ENCODE results near the gene CTNND2.
"Not testable (repeated sequence)": the region's sequence is repeated elsewhere in the genome, so short reads cannot be mapped to it uniquely, and the experiment has no call there.

The CTNND2 gene

GRCh38 chr5:11857391-11857790, 46.9 kb downstream of the CTNND2 start:
- Histone ChIP-seq H3K36me3 (ENCODE audit: control insufficient read depth, insufficient read depth, low read length) (no peaks in the 10 kb centered on the region), H3K9me3 (ENCODE audit: control insufficient read depth, insufficient read depth, low read length) (no peaks in the 10 kb centered on the region), H3K4me1 (ENCODE audit: control insufficient read depth, insufficient read depth, low read length) (no peaks in the 10 kb centered on the region), H3K27me3 (ENCODE audit: control insufficient read depth, insufficient read depth, low read length) (no peaks in the 10 kb centered on the region), H3K4me3 (ENCODE audit: low read depth, low read length) (no peak overlapping the region), H3K9ac (ENCODE audit: low read depth, low read length) (no peak overlapping the region)

- H3K9me3 ChIP-seq (ENCODE audit: control insufficient read depth, insufficient read depth, low read length): no peaks in the 10 kb centered on the region
- H3K27me3 ChIP-seq (ENCODE audit: control insufficient read depth, insufficient read depth, low read length): no peaks in the 10 kb centered on the region
- no peak overlapping the region for H3K4me3 ChIP-seq (ENCODE audit: low read depth, low read length)
- H3K36me3 ChIP-seq (ENCODE audit: control insufficient read depth, insufficient read depth, low read length): no peaks in the 10 kb centered on the region
- H3K4me1 ChIP-seq (ENCODE audit: control insufficient read depth, insufficient read depth, low read length): no peaks in the 10 kb centered on the region
- no peak overlapping the region for H3K9ac ChIP-seq (ENCODE audit: low read depth, low read length)
Observed at GRCh38 chr5:11854936-11855335, 49.3 kb downstream of the CTNND2 start.

GRCh38 chr5:11853796-11854195, 50.5 kb downstream of the CTNND2 start:
- Histone ChIP-seq H3K9ac (ENCODE audit: low read depth, low read length) (no peak overlapping the region), H3K27me3 (ENCODE audit: control insufficient read depth, insufficient read depth, low read length) (no peaks in the 10 kb centered on the region), H3K36me3 (ENCODE audit: control insufficient read depth, insufficient read depth, low read length) (no peaks in the 10 kb centered on the region), H3K4me1 (ENCODE audit: control insufficient read depth, insufficient read depth, low read length) (no peaks in the 10 kb centered on the region), H3K4me3 (ENCODE audit: low read depth, low read length) (no peak overlapping the region), H3K9me3 (ENCODE audit: control insufficient read depth, insufficient read depth, low read length) (no peaks in the 10 kb centered on the region)

GRCh38 chr5:11853140-11853539, 51.1 kb downstream of the CTNND2 start:
- Histone ChIP-seq H3K9ac (ENCODE audit: low read depth, low read length) (no peak overlapping the region), H3K4me1 (ENCODE audit: control insufficient read depth, insufficient read depth, low read length) (no peaks in the 10 kb centered on the region)

GRCh38 chr5:11852717-11853087, 51.5 kb downstream of the CTNND2 start:
- Histone ChIP-seq H3K27me3 (ENCODE audit: control insufficient read depth, insufficient read depth, low read length) (no peaks in the 10 kb centered on the region), H3K9me3 (ENCODE audit: control insufficient read depth, insufficient read depth, low read length) (no peaks in the 10 kb centered on the region), H3K36me3 (ENCODE audit: control insufficient read depth, insufficient read depth, low read length) (no peaks in the 10 kb centered on the region), H3K9ac (ENCODE audit: low read depth, low read length) (no peak overlapping the region), H3K4me3 (ENCODE audit: low read depth, low read length) (no peak overlapping the region), H3K4me1 (ENCODE audit: control insufficient read depth, insufficient read depth, low read length) (no peaks in the 10 kb centered on the region)

More at GRCh38 chr5:11853140-11853539, 51.1 kb downstream of the CTNND2 start:
- no peaks in the 10 kb centered on the region for H3K36me3 ChIP-seq (ENCODE audit: control insufficient read depth, insufficient read depth, low read length)
- H3K27me3 ChIP-seq (ENCODE audit: control insufficient read depth, insufficient read depth, low read length): no peaks in the 10 kb centered on the region
- no peaks in the 10 kb centered on the region for H3K9me3 ChIP-seq (ENCODE audit: control insufficient read depth, insufficient read depth, low read length)
- H3K4me3 ChIP-seq (ENCODE audit: low read depth, low read length): no peak overlapping the region

GRCh38 chr5:11851965-11852716, 52.1 kb downstream of the CTNND2 start:
- Histone ChIP-seq H3K9ac (ENCODE audit: low read depth, low read length) (no peak overlapping the region), H3K4me3 (ENCODE audit: low read depth, low read length) (no peak overlapping the region), H3K9me3 (ENCODE audit: control insufficient read depth, insufficient read depth, low read length) (no peaks in the 10 kb centered on the region), H3K27me3 (ENCODE audit: control insufficient read depth, insufficient read depth, low read length) (no peaks in the 10 kb centered on the region), H3K36me3 (ENCODE audit: control insufficient read depth, insufficient read depth, low read length) (no peaks in the 10 kb centered on the region), H3K4me1 (ENCODE audit: control insufficient read depth, insufficient read depth, low read length) (no peaks in the 10 kb centered on the region)

GRCh38 chr5:11851416-11851815, 52.8 kb downstream of the CTNND2 start:
- no peaks in the 10 kb centered on the region for H3K27me3 ChIP-seq (ENCODE audit: control insufficient read depth, insufficient read depth, low read length)
- H3K36me3 ChIP-seq (ENCODE audit: control insufficient read depth, insufficient read depth, low read length): no peaks in the 10 kb centered on the region
- no peak overlapping the region for H3K9ac ChIP-seq (ENCODE audit: low read depth, low read length)
- no peaks in the 10 kb centered on the region for H3K4me1 ChIP-seq (ENCODE audit: control insufficient read depth, insufficient read depth, low read length)
- H3K9me3 ChIP-seq (ENCODE audit: control insufficient read depth, insufficient read depth, low read length): no peaks in the 10 kb centered on the region
- H3K4me3 ChIP-seq (ENCODE audit: low read depth, low read length): no peak overlapping the region

- H3K4me3 ChIP-seq (ENCODE audit: low read depth, low read length); H3K27me3 ChIP-seq (ENCODE audit: control insufficient read depth, insufficient read depth, low read length); H3K9ac ChIP-seq (ENCODE audit: low read depth, low read length); H3K36me3 ChIP-seq (ENCODE audit: control insufficient read depth, insufficient read depth, low read length); H3K4me1 ChIP-seq (ENCODE audit: control insufficient read depth, insufficient read depth, low read length); H3K9me3 ChIP-seq (ENCODE audit: control insufficient read depth, insufficient read depth, low read length): not testable (repeated sequence)
Observed at GRCh38 chr5:11828566-11828965, 75.7 kb downstream of the CTNND2 start.

- H3K4me3 ChIP-seq (ENCODE audit: low read depth, low read length): no peak overlapping the region
- H3K9ac ChIP-seq (ENCODE audit: low read depth, low read length): no peak overlapping the region
- no peaks in the 10 kb centered on the region for H3K9me3 ChIP-seq (ENCODE audit: control insufficient read depth, insufficient read depth, low read length)
- no peaks in the 10 kb centered on the region for H3K4me1 ChIP-seq (ENCODE audit: control insufficient read depth, insufficient read depth, low read length)
- H3K36me3 ChIP-seq (ENCODE audit: control insufficient read depth, insufficient read depth, low read length): no peaks in the 10 kb centered on the region
- no peaks in the 10 kb centered on the region for H3K27me3 ChIP-seq (ENCODE audit: control insufficient read depth, insufficient read depth, low read length)
Observed at GRCh38 chr5:11822598-11822997, 81.6 kb downstream of the CTNND2 start.

GRCh38 chr5:11815916-11816315, 88.3 kb downstream of the CTNND2 start:
- no peak overlapping the region for H3K9ac ChIP-seq (ENCODE audit: low read depth, low read length)
- H3K4me3 ChIP-seq (ENCODE audit: low read depth, low read length): no peak overlapping the region
- no peaks in the 10 kb centered on the region for H3K36me3 ChIP-seq (ENCODE audit: control insufficient read depth, insufficient read depth, low read length)
- no peaks in the 10 kb centered on the region for H3K27me3 ChIP-seq (ENCODE audit: control insufficient read depth, insufficient read depth, low read length)
- H3K9me3 ChIP-seq (ENCODE audit: control insufficient read depth, insufficient read depth, low read length): no peaks in the 10 kb centered on the region
- peaks cover 7% of the 10 kb centered on the region for H3K4me1 ChIP-seq (ENCODE audit: control insufficient read depth, insufficient read depth, low read length)

- Histone ChIP-seq H3K4me3 (ENCODE audit: low read depth, low read length) (no peak overlapping the region), H3K9ac (ENCODE audit: low read depth, low read length) (no peak overlapping the region), H3K4me1 (ENCODE audit: control insufficient read depth, insufficient read depth, low read length) (peaks cover 7% of the 10 kb centered on the region), H3K36me3 (ENCODE audit: control insufficient read depth, insufficient read depth, low read length) (no peaks in the 10 kb centered on the region), H3K9me3 (ENCODE audit: control insufficient read depth, insufficient read depth, low read length) (no peaks in the 10 kb centered on the region), H3K27me3 (ENCODE audit: control insufficient read depth, insufficient read depth, low read length) (no peaks in the 10 kb centered on the region)
Observed at GRCh38 chr5:11815481-11815880, 88.8 kb downstream of the CTNND2 start.

GRCh38 chr5:11814373-11814772, 89.9 kb downstream of the CTNND2 start:
- H3K36me3 ChIP-seq (ENCODE audit: control insufficient read depth, insufficient read depth, low read length): no peaks in the 10 kb centered on the region
- no peaks in the 10 kb centered on the region for H3K9me3 ChIP-seq (ENCODE audit: control insufficient read depth, insufficient read depth, low read length)
- no peaks in the 10 kb centered on the region for H3K27me3 ChIP-seq (ENCODE audit: control insufficient read depth, insufficient read depth, low read length)
- H3K9ac ChIP-seq (ENCODE audit: low read depth, low read length): no peak overlapping the region
- peaks cover 7% of the 10 kb centered on the region for H3K4me1 ChIP-seq (ENCODE audit: control insufficient read depth, insufficient read depth, low read length)
- H3K4me3 ChIP-seq (ENCODE audit: low read depth, low read length): no peak overlapping the region
